Calu3 (cell line): ENCODE measurements around the gene ADAM8. TPM values are rescaled to one million over a fixed set of nuclear protein-coding genes. Genes with fewer than 3 reads are reported as not detected.

ENCODE experiments used
- BruUV-seq: library from RNA; stranded (reverse); fragments of 400-500 nt; replicated peaks from 2 replicates; lab custom pipeline; 2021; lab: Mats Ljungman, UMichigan
- CTCF ChIA-PET: fragments of 300-600 bp; sonication (Branson Sonifier 250); formaldehyde crosslinking; loops from one replicate; lab custom pipeline; 2022; ENCODE audit warnings: antibody characterized with exemption; lab: Charles Lee
- DNase-seq: peaks from one replicate; pipeline ENCODE4 v3.0.0; 2022
- H3K27ac Mint-ChIP-seq: one replicate; pipeline ENCODE4 v1.8.0; 2022; ENCODE audit warnings: mixed read lengths; ENCODE audit not compliant: unreplicated experiment
- H3K27me3 Mint-ChIP-seq: one replicate; pipeline ENCODE4 v1.8.0; 2022; ENCODE audit warnings: mixed read lengths; ENCODE audit not compliant: unreplicated experiment
- H3K36me3 Mint-ChIP-seq: one replicate; pipeline ENCODE4 v1.8.0; 2022; ENCODE audit warnings: mild to moderate bottlenecking, moderate library complexity, mixed read lengths; ENCODE audit not compliant: insufficient read depth, unreplicated experiment
- H3K4me1 Mint-ChIP-seq: one replicate; pipeline ENCODE4 v1.8.0; 2022; ENCODE audit warnings: mild to moderate bottlenecking, low read depth, mixed read lengths; ENCODE audit not compliant: unreplicated experiment
- H3K4me3 Mint-ChIP-seq: one replicate; pipeline ENCODE4 v1.8.0; 2022; ENCODE audit warnings: mild to moderate bottlenecking, low read depth, moderate library complexity, mixed read lengths; ENCODE audit not compliant: unreplicated experiment
- H3K9me3 Mint-ChIP-seq: one replicate; pipeline ENCODE4 v1.8.0; 2022; ENCODE audit warnings: low read depth, mixed read lengths; ENCODE audit not compliant: unreplicated experiment
- CTCF ChIP-seq: fragments of 200-600 bp; IDR thresholded peaks from one replicate; pipeline ENCODE4 v1.8.0; 2022; ENCODE audit warnings: antibody characterized with exemption; ENCODE audit not compliant: unreplicated experiment
- intact Hi-C: fragments of 100-400 bp; cut with micrococcal nuclease; formaldehyde crosslinking; loops from one replicate; pipeline ENCODE4 v1.10.0; 2022; ENCODE audit not compliant: unreplicated experiment
- total RNA-seq: library from RNA; stranded (reverse); gene quantifications from 2 replicates; pipeline ENCODE4 v1.2.3, GENCODE V29; 2022

Gene ADAM8
- total RNA-seq, 1 experiment from 2014 or later, result 40.4 TPM

GRCh38 chr10:133243593-133243992, 33.1 kb downstream of the ADAM8 start:
- TF ChIP-seq CTCF, result no peak
- no peak overlapping the region for H3K4me3 Mint-ChIP-seq
- H3K27me3 Mint-ChIP-seq, result peaks cover 50% of the 10 kb centered on the region
- H3K27ac Mint-ChIP-seq, result no peak overlapping the region
- CTCF ChIA-PET, result no interaction called here
- no TSS peak for BruUV-seq
- no peak for DNase-seq
- intact Hi-C loops, result no loop called here
- no peaks in the 10 kb centered on the region for H3K9me3 Mint-ChIP-seq
- H3K36me3 Mint-ChIP-seq, result no peaks in the 10 kb centered on the region
- peaks cover 8% of the 10 kb centered on the region for H3K4me1 Mint-ChIP-seq

- DNase-seq, result no peak
- Mint-ChIP-seq H3K27ac (no peak overlapping the region), H3K4me1 (peaks cover 8% of the 10 kb centered on the region), H3K4me3 (no peak overlapping the region), H3K27me3 (peaks cover 54% of the 10 kb centered on the region), H3K36me3 (no peaks in the 10 kb centered on the region), H3K9me3 (no peaks in the 10 kb centered on the region)
- intact Hi-C loops, result no loop called here
- BruUV-seq, result no TSS peak
- CTCF ChIA-PET, result no interaction called here
- no peak for TF ChIP-seq CTCF
These were observed 33.9 kb downstream of the ADAM8 start for GRCh38 chr10:133242611-133243356.

GRCh38 chr10:133241501-133242205, 35.0 kb downstream of the ADAM8 start:
- CTCF ChIA-PET, result no interaction called here
- Mint-ChIP-seq H3K36me3 (no peaks in the 10 kb centered on the region), H3K9me3 (no peaks in the 10 kb centered on the region), H3K27ac (no peak overlapping the region), H3K4me3 (no peak overlapping the region), H3K27me3 (peaks cover 56% of the 10 kb centered on the region), H3K4me1 (peaks cover 8% of the 10 kb centered on the region)
- no TSS peak for BruUV-seq
- TF ChIP-seq CTCF, result no peak
- intact Hi-C loops, result no loop called here
- no peak for DNase-seq

- no TSS peak for BruUV-seq
- intact Hi-C loops, result no loop called here
- Mint-ChIP-seq H3K27me3 (peaks cover 56% of the 10 kb centered on the region), H3K9me3 (no peaks in the 10 kb centered on the region), H3K4me1 (peaks cover 8% of the 10 kb centered on the region), H3K36me3 (no peaks in the 10 kb centered on the region), H3K4me3 (no peak overlapping the region), H3K27ac (no peak overlapping the region)
- no peak for TF ChIP-seq CTCF
- CTCF ChIA-PET, result no interaction called here
- no peak for DNase-seq
These were observed 36.7 kb downstream of the ADAM8 start for GRCh38 chr10:133239990-133240389.
